ENCODE results near the gene CDH23. TPM values are rescaled to one million over a fixed set of nuclear protein-coding genes. Genes with fewer than 3 reads are reported as not detected.

Gene CDH23
- total RNA-seq, 2 donors from 2014 or later, result 1.1 to 2.8 TPM

GRCh38 chr10:71695502-71696476 lies 299.1 kb downstream of the CDH23 start:
- Mint-ChIP-seq H3K4me1 (ENCODE audit: low read depth) (peaks cover 42% of the 10 kb centered on the region), H3K9me3 (no peaks in the 10 kb centered on the region), H3K4me3 (no peak overlapping the region), H3K36me3 (ENCODE audit: insufficient read depth in 2 of 2) (no peaks in the 10 kb centered on the region), H3K27me3 (ENCODE audit: low read depth) (no peaks in the 10 kb centered on the region), H3K27ac (no peak overlapping the region)
- no peak for DNase-seq
- no peak for ATAC-seq (replicated peaks in 1 of 2)

GRCh38 chr10:71696628-71697326 lies 300.1 kb downstream of the CDH23 start:
- H3K4me3 Mint-ChIP-seq, result no peak overlapping the region
- H3K36me3 Mint-ChIP-seq (ENCODE audit: insufficient read depth in 2 of 2), result no peaks in the 10 kb centered on the region
- H3K27me3 Mint-ChIP-seq (ENCODE audit: low read depth), result no peaks in the 10 kb centered on the region
- no peak overlapping the region for H3K27ac Mint-ChIP-seq
- ATAC-seq (replicated peaks in 1 of 2), result peak; percentile 62 to 69
- H3K4me1 Mint-ChIP-seq (ENCODE audit: low read depth), result peaks cover 42% of the 10 kb centered on the region
- H3K9me3 Mint-ChIP-seq, result no peaks in the 10 kb centered on the region
- DNase-seq, result peak; percentile 72 to 73

GRCh38 chr10:71697938-71698709 lies 301.4 kb downstream of the CDH23 start:
- DNase-seq (peak; percentile 54 to 73), ATAC-seq (replicated peaks in 1 of 2) (peak; percentile 74 to 81)
- Mint-ChIP-seq H3K9me3 (no peaks in the 10 kb centered on the region), H3K4me1 (ENCODE audit: low read depth) (peaks cover 42% of the 10 kb centered on the region), H3K27ac (no peak overlapping the region), H3K27me3 (ENCODE audit: low read depth) (no peaks in the 10 kb centered on the region), H3K4me3 (peak overlapping the region in 1 of 2 donors; percentile 34), H3K36me3 (ENCODE audit: insufficient read depth in 2 of 2) (no peaks in the 10 kb centered on the region)

- peak overlapping the region in 1 of 2 donors; percentile 34 for H3K4me3 Mint-ChIP-seq
- DNase-seq (no peak), ATAC-seq (replicated peaks in 1 of 2) (no peak)
- H3K4me1 Mint-ChIP-seq (ENCODE audit: low read depth), result peaks cover 42% of the 10 kb centered on the region
- H3K27ac Mint-ChIP-seq, result no peak overlapping the region
- H3K27me3 Mint-ChIP-seq (ENCODE audit: low read depth), result no peaks in the 10 kb centered on the region
- no peaks in the 10 kb centered on the region for H3K36me3 Mint-ChIP-seq (ENCODE audit: insufficient read depth in 2 of 2)
- H3K9me3 Mint-ChIP-seq, result no peaks in the 10 kb centered on the region
Observed at GRCh38 chr10:71698737-71699136, 302.0 kb downstream of the CDH23 start.

GRCh38 chr10:71700731-71701368 lies 304.1 kb downstream of the CDH23 start:
- Mint-ChIP-seq H3K27me3 (ENCODE audit: low read depth) (no peaks in the 10 kb centered on the region), H3K4me3 (no peak overlapping the region), H3K36me3 (ENCODE audit: insufficient read depth in 2 of 2) (no peaks in the 10 kb centered on the region), H3K27ac (no peak overlapping the region), H3K9me3 (no peaks in the 10 kb centered on the region), H3K4me1 (ENCODE audit: low read depth) (peaks cover 29% of the 10 kb centered on the region)
- no peak for ATAC-seq (replicated peaks in 1 of 2)
- no peak for DNase-seq

DNA sequence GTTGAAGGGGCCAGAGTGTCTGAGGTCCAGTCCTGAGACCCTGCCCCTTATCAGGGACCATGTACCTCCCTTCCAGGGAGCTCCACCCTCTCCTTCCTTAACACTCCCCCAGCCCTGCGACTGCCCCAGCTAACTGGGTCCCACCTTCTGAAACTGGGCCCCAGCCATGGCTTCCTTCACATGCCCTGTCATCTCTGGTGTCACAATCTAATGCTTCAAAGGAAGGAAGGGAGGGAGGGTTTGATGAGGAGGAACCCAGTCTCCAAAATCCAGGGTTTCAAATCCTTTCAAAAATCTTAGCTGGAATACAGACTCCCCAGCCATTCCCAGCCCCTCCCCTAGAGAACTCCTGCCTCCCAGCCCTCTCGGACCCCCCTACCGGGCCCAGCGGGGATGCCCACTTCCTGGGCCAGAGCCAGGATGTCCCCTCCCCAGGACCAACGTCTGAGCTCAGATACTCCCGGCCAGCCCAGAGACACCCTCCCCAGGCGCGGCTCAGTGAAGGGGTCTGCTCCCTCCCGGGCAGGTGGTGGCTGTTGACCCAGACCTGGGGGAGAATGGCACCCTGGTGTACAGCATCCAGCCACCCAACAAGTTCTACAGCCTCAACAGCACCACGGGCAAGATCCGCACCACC lies 304.9 kb downstream of the CDH23 start:
- peaks cover 26% of the 10 kb centered on the region for H3K4me1 Mint-ChIP-seq (ENCODE audit: low read depth)
- H3K27me3 Mint-ChIP-seq (ENCODE audit: low read depth), result no peaks in the 10 kb centered on the region
- no peak overlapping the region for H3K27ac Mint-ChIP-seq
- DNase-seq, result no peak
- H3K9me3 Mint-ChIP-seq, result no peaks in the 10 kb centered on the region
- ATAC-seq (replicated peaks in 1 of 2), result no peak
- H3K4me3 Mint-ChIP-seq, result no peak overlapping the region
- H3K36me3 Mint-ChIP-seq (ENCODE audit: insufficient read depth in 2 of 2), result no peaks in the 10 kb centered on the region

DNA sequence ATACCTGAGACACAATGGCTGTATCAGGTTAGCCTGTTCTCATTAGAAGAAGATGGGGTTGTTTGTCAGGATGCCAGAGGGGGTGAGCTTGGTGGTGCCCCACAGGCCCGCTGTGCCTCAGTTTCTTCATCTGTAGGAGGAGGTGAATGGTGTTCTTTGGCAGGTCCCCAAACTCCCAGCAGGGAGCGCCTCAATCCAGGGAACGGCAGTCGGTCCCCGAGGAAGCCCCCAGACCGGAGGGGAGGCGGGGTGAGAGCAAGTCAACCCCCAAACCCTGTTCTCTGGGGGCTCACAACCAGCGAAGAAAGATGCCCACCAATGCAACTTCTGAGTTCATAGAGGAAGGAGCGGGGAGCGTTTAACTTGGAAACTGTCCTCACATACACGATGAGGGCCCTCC lies 306.9 kb downstream of the CDH23 start:
- no peak for DNase-seq
- H3K9me3 Mint-ChIP-seq, result no peaks in the 10 kb centered on the region
- H3K4me1 Mint-ChIP-seq (ENCODE audit: low read depth), result peaks cover 22% of the 10 kb centered on the region
- H3K4me3 Mint-ChIP-seq, result no peak overlapping the region
- no peaks in the 10 kb centered on the region for H3K27me3 Mint-ChIP-seq (ENCODE audit: low read depth)
- no peaks in the 10 kb centered on the region for H3K36me3 Mint-ChIP-seq (ENCODE audit: insufficient read depth in 2 of 2)
- no peak for ATAC-seq (replicated peaks in 1 of 2)
- no peak overlapping the region for H3K27ac Mint-ChIP-seq

- ATAC-seq (replicated peaks in 1 of 2), result no peak
- Mint-ChIP-seq H3K36me3 (ENCODE audit: insufficient read depth in 2 of 2) (no peaks in the 10 kb centered on the region), H3K27me3 (ENCODE audit: low read depth) (no peaks in the 10 kb centered on the region), H3K9me3 (no peaks in the 10 kb centered on the region), H3K27ac (no peak overlapping the region), H3K4me1 (ENCODE audit: low read depth) (peaks cover 21% of the 10 kb centered on the region), H3K4me3 (no peak overlapping the region)
- DNase-seq, result no peak
Observed at GRCh38 chr10:71704816-71705215, 308.1 kb downstream of the CDH23 start.

- no peaks in the 10 kb centered on the region for H3K9me3 Mint-ChIP-seq
- H3K4me1 Mint-ChIP-seq (ENCODE audit: low read depth), result peaks cover 22% of the 10 kb centered on the region
- H3K4me3 Mint-ChIP-seq, result no peak overlapping the region
- H3K36me3 Mint-ChIP-seq (ENCODE audit: insufficient read depth in 2 of 2), result no peaks in the 10 kb centered on the region
- no peak for DNase-seq
- no peak overlapping the region for H3K27ac Mint-ChIP-seq
- no peaks in the 10 kb centered on the region for H3K27me3 Mint-ChIP-seq (ENCODE audit: low read depth)
- ATAC-seq (replicated peaks in 1 of 2), result no peak
Observed at GRCh38 chr10:71705582-71705981, 308.9 kb downstream of the CDH23 start.

- Mint-ChIP-seq H3K27ac (no peak overlapping the region), H3K27me3 (ENCODE audit: low read depth) (no peaks in the 10 kb centered on the region), H3K4me3 (no peak overlapping the region), H3K4me1 (ENCODE audit: low read depth) (peaks cover 22% of the 10 kb centered on the region), H3K36me3 (ENCODE audit: insufficient read depth in 2 of 2) (no peaks in the 10 kb centered on the region), H3K9me3 (no peaks in the 10 kb centered on the region)
- DNase-seq (no peak), ATAC-seq (replicated peaks in 1 of 2) (no peak)
Observed at GRCh38 chr10:71706216-71707121, 309.7 kb downstream of the CDH23 start.

DNA sequence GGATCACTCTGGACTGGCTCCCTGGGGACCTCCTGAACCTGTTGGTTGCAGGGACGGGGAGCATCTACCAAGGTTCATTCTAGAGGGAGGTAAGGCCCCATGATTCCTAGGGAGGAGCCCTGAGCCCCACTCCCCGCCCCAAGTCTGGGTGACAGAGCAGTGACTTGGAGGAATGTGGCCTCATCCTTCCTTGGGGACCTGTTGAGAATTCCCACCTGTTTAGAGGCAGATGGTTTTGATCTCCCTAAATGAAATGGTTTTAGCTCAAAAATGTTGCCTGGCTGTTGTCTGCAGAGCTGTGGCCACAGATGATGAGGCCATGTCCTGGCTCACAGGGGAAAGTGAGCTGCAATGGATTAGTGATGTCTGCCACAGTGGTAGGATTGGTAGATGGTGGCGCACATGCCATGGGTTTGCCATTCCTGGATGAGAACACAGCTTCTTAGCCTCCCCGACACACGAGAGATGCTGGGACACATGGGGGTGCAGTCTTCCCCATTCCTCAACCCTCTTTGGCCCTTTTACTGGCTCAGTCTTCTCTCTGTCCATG lies 310.6 kb downstream of the CDH23 start:
- no peak for DNase-seq
- Mint-ChIP-seq H3K9me3 (no peaks in the 10 kb centered on the region), H3K36me3 (ENCODE audit: insufficient read depth in 2 of 2) (no peaks in the 10 kb centered on the region), H3K27me3 (ENCODE audit: low read depth) (no peaks in the 10 kb centered on the region), H3K4me1 (ENCODE audit: low read depth) (peaks cover 28% of the 10 kb centered on the region), H3K27ac (no peak overlapping the region), H3K4me3 (no peak overlapping the region)
- ATAC-seq (replicated peaks in 1 of 2), result no peak

Measured in activated T-cell treated with anti-CD3 and anti-CD28 coated beads, Interleukin-2, amount 50 U/mL, for 72 hours (primary cell).